DOHH2 (cell line): Measurements from ENCODE around the gene STXBP3.

Source experiments
- EZH2phosphoT487 ChIP-seq: fragments of 200-600 bp; sonication (generic); IDR thresholded peaks from 2 replicates; pipeline ENCODE4 v1.6.1; 2017; ENCODE audit warnings: borderline replicate concordance, mild to moderate bottlenecking, antibody characterized with exemption, low read length, moderate library complexity, mixed read lengths
- TF ChIP-seq, protein P1 (sequence below): fragments of 200-600 bp; sonication (generic); IDR thresholded peaks from one replicate; pipeline ENCODE4 v1.5.1; 2014; ENCODE audit warnings: antibody characterized with exemption, mild to moderate bottlenecking, low read depth, low read length; ENCODE audit not compliant: poor library complexity, severe bottlenecking

DNA sequence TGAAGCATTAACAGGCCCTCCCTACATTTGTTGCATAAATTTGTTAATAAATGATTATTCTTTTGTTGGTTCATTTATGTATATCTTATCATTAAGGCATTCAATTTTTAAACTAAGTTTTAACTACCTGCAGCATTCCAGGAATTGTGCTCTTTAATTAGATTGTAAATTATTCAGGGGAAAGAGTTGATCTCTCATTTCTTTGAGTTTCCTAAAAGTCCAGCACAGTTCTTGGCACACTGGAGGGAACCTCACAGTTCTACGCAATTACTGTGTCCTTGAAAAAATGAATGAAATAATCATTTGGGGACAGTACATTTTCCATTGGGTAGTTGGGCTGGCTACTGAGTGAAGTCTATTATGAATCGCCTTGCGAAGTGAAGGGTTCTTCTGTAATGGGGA is 493 bp upstream of the STXBP3 start:
- TF ChIP-seq, protein P1, sequence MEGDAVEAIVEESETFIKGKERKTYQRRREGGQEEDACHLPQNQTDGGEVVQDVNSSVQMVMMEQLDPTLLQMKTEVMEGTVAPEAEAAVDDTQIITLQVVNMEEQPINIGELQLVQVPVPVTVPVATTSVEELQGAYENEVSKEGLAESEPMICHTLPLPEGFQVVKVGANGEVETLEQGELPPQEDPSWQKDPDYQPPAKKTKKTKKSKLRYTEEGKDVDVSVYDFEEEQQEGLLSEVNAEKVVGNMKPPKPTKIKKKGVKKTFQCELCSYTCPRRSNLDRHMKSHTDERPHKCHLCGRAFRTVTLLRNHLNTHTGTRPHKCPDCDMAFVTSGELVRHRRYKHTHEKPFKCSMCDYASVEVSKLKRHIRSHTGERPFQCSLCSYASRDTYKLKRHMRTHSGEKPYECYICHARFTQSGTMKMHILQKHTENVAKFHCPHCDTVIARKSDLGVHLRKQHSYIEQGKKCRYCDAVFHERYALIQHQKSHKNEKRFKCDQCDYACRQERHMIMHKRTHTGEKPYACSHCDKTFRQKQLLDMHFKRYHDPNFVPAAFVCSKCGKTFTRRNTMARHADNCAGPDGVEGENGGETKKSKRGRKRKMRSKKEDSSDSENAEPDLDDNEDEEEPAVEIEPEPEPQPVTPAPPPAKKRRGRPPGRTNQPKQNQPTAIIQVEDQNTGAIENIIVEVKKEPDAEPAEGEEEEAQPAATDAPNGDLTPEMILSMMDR, result no peak
- TF ChIP-seq EZH2phosphoT487, result no peak
